HG02943 (cell line): ENCODE results near the gene XPO5.
"Not testable (repeated sequence)": the region's sequence is repeated elsewhere in the genome, so short reads cannot be mapped to it uniquely, and the experiment has no call there.

ENCODE experiments used
- ATAC-seq: cut with Tn5 transposase; IDR thresholded peaks from one replicate; pipeline ENCODE4 v1.9.1; 2021; ENCODE audit warnings: mild to moderate bottlenecking, low read depth, moderate library complexity; ENCODE audit not compliant: unreplicated experiment

Gene XPO5

GRCh38 chr6:43575772-43576551 lies at the start of gene XPO5, which contains the start of gene POLH:
TSS of gene XPO5 (minus strand) at chr6:43576038. CDS start at chr6:43575864, 174 bp downstream.
TSS of gene POLH (plus strand) at chr6:43576185. CDS start at chr6:43582320, 6,135 bp downstream.
- peak; percentile 84 for ATAC-seq

DNA sequence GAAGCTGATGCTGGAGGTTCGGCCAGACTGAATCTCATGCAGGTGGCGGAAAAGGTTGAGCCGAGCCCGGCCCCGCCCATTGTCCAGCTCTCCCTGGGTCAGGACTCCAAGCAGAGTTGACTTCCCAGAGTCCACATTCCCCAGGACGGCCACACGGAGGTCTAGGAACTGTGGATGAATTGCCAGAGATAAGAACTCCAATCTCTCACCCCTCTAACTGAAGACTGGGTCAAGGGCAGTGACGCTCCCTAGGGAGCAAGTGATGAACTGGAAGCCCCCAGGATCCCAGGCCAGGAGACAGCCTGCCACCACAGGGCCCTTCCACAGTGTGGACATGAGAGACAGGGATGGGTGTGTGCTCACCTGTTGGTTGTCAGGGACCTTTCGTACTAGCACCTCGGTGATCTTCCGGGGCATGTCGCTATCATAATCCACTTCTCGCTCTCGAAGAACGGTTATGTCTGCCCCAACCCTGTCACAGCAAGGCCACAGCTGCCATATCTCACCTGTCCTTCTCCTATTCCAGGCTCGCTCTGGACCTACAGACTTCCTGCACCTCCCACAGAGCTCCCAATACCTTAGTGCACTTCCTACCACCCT lies 49.7 kb upstream of the XPO5 start:
- ATAC-seq, result no peak

- no peak for ATAC-seq
These were observed 49.0 kb upstream of the XPO5 start for GRCh38 chr6:43624786-43625288.

DNA sequence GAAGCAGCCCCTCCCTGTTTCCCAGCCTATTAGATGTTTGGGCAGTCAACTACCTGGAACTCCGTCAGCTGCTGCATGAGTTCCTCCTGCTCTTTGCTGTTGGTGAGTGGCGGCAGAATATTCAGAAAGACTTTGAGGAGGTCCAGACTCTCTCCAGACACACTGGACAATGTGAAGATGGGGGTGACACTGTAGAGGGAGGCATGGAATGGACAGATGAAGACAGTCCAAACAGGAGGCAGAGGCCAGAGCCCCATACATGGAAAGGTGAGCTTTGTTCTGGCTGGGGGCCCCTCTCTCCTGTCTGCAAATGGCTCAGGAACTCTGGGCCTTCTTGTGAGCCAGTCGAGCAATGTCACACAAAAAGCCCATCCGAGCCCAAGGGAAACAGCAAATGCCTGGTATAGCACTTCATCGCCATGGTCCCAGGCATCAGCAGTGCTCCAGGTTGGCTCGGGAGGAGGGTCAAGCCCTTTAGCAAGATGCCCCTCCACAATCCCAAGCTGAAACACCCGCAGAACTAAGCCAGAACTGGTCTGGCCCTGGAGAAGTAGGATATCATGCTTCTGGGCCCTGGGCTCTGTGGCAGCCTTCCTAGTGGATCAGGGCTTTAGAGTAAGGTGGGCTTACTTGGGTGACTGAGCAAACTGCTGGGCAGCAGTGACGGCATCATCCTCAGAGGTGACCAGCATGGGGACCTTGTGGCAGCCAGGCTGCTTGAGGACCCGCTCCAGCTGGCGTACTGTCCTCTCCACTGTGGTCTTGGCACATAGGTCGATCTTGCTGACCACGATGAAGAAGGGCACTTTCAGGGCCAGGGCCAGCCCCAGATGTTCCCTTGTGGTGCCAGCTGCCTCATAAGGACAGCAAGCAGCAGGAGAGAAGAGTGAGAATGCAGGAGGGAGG lies 48.3 kb upstream of the XPO5 start:
- no peak for ATAC-seq

- no peak for ATAC-seq
These were observed 46.7 kb upstream of the XPO5 start for GRCh38 chr6:43622541-43622940.

GRCh38 chr6:43621836-43622180 lies 46.0 kb upstream of the XPO5 start:
- no peak for ATAC-seq

DNA sequence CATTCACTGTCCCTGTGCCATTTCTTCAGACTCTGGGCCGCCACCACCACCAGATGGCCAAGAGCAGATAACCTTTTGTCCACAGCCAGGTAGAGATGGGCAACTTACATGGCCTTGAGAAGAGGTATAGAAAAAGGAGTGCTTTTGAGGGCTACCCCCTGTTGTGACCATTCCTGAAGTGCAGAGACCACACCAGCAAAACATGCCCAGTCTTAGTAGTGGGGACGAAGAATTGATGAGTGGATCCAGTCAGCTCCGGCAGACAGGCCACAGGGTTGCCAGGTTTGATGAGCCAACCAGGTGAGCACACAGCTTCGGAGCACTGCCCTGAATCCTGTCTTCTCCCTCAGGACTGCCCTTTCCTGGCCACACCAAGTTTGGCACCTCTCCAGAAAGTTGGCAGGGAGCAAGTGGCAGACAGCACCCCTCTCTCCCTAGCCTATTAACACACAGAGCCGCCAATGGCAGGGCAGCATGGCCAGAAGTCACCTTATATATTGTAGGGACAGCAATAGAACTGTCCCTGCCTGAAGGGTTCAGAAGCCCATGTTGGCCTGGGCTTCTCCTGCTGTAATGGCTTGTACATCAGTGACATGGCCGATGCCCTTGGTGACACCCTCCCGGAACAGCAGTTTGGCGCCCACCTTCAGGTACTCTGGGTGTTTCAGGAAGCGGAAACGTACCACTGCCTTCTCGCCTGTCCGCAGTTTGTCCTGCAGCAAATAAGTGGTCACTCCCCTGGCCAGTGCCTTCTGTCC lies 45.4 kb upstream of the XPO5 start:
- no peak for ATAC-seq

DNA sequence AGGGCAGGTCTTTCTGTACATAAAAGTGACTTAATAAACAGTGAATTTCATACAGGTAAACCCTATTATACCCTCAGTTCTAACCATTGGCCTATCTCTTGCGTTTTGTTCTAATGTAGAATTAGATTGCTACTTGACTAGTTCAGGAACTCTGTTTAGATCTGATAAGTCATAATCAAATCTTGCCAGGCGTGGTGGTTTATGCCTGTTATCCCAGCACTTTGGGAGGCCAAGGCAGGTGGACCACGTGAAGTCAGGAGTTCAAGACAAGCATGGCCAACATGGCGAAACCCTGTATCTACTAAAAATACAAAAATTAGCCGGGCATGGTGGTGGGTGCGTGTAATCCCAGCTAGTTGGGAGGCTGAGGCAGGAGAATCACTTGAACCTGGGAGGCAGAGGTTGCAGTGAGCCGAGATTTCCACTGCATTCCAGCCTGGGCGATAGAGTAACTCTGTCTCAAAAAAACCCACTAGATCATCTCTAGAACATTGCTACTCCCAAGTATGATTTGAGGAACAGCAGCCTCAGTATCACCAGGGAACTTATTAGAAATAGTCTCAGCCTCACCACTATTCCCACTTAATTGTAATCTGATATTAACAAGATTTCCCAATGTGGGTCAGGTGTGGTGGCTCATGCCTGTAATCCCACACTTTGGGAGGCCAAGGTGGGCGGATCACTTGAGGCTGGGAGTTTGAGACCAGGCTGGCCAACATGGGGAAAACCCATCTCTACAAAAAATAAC lies 41.1 kb upstream of the XPO5 start:
- no peak for ATAC-seq

DNA sequence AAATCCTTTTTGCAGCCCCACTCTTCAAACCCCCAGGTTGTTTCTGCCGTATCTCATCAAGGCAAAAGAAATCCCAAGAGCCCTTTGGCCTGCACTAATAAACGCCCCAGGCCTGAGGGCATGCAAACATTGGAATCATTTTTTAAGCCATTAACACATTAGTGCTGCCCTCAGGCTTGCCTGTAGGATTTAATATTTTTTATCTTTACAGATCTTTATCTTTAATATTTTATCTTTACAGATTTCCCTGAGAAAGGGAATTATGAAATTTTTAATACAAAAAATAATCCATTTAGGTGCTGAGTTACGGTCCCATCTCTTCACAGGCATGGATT lies 38.5 kb upstream of the XPO5 start:
- ATAC-seq, result no peak

GRCh38 chr6:43613721-43614395 lies 38.0 kb upstream of the XPO5 start:
- no peak for ATAC-seq

DNA sequence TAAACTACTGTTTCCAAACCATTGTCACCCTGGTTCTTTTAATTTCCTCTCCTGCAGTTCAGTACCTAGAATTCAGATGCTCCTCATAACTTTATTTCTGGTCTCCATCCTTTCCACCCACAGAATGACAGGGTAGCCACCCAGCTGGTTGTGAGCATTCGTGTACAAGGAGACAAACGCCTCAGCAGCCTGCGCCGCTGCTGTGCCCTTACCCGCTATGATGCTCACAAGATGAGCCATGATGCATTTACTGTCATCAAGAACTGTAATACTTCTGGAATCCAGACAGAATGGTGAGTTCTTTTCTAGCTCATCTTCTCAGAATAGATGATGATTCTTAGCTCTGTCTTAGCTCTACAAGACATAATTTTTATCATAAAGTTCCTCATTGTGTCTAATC lies 34.6 kb upstream of the XPO5 start:
- ATAC-seq, result no peak

- no peak for ATAC-seq
These were observed 33.6 kb upstream of the XPO5 start for GRCh38 chr6:43609402-43609801.

DNA sequence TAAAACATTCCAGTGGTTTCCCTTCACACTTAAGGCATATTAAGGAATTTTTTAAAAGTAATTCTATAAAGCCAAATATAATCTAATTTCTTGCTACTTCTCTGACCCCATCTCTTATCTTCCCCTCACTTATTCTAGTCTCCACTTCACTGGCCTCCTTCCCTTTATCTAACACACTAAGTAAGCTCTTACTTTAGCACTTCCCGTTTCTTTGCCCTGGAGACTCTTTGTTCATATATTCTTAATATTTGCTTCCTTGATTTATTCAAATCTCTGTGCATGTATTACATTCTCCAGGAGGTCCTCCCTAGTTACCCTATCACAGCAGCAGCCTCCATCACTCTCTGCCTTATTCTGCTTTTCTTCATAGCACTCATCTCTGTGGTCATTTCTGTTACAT lies 33.0 kb upstream of the XPO5 start:
- ATAC-seq, result no peak

DNA sequence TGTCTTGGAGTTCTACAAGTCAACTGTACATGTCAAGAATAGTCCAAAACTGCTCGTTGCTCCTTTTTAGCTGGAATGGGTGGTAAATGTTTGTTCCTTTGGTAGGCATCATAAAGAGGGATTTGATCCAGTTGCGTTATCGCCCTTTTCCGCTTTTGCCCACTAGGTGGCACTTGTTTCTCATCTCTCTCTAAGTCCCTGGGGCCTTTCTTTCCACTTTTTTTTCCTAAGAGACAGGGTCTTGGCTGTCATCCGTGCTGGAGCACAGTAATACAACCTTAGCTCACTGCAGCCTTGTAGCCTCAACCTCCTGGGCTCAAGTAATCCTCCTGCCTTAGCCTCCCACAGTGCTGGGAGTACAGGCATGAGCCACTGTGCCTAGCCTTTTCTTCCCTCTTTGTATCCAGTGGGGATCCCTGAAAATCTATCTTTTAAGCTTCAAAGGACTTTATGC lies 32.5 kb upstream of the XPO5 start:
- ATAC-seq, result no peak

DNA sequence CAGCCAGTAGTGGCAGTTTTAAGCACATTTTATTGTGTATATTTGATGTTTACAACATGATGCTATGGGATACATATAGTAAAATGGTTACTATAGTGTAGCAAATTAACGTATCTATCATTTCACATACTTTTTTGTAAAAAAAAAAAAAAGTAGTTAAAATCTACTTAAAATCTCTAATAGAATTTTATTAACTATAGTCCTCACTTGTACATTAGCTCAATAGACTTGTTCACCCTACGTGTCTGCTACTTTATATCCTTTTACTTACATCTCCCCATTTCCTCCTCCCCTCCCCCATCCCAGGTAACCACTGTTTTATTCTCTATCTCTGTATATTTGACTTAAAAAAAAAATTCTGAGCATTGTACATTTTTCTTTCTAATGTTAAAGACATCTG lies 30.2 kb upstream of the XPO5 start:
- ATAC-seq, result no peak

DNA sequence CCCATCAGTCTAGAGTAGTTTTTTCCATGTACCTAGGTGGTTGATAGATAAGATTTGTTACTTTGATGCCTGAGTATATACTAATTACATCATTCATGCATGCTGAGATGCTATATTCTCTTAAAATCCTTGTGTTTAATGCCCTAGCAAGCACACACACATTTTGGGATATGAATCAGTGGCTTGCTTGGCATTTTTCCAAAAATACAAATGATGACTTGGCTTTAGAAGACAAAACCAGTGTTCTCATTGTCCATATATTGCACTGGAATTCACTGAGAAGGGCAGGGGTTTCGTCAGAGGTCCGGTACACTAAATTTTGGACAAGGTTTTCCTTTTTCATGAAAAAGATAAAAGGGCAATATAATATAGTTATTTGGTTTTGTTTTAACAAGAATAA lies 28.3 kb upstream of the XPO5 start:
- ATAC-seq, result no peak

DNA sequence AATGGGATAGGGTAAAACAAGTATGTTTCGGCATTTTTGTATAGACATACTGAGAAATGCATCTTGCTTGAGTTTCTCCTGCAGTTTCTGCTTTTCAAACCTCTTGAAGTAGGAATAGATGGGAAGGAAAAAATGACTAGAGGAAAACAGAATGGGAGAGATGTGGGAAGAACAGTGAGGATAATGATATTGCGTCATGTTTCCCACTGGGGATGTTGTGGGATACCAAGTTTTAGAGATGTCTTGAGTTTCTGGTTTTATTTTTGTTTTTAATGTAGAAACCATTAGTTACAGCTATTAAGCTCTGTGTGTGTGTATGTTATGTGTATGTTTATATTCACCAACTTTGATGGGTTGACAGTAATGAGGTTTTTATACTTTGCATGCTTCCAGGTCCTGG lies 24.8 kb upstream of the XPO5 start:
- ATAC-seq, result no peak

GRCh38 chr6:43593938-43594337 lies 18.1 kb upstream of the XPO5 start:
- no peak for ATAC-seq

- not testable (repeated sequence) for ATAC-seq
These were observed 13.7 kb upstream of the XPO5 start for GRCh38 chr6:43589564-43589963.
